HCT116 (cell line): ENCODE results near the gene TPST1. TPM values are rescaled to one million over a fixed set of nuclear protein-coding genes. Genes with fewer than 3 reads are reported as not detected.

Experiments
- ATAC-seq: fragments of 200-7000 bp; cut with Tn5 transposase; 2 replicates; pipeline ENCODE4 v1.9.1; 2020; ENCODE audit warnings: mild to moderate bottlenecking, moderate library complexity
- BruUV-seq: library from RNA; stranded (reverse); fragments of 400-500 nt; replicated peaks from 2 replicates; lab custom pipeline; 2021; lab: Mats Ljungman, UMichigan
- CTCF ChIA-PET: fragments of 300-600 bp; sonication (Branson Sonifier 250); formaldehyde crosslinking; loops from one replicate; lab custom pipeline; 2021; ENCODE audit warnings: antibody characterized with exemption; lab: Charles Lee
- POLR2A ChIA-PET: fragments of 300-600, 350-600 bp; sonication (Branson Sonifier 250); formaldehyde crosslinking; loops from one replicate; lab custom pipeline; 2021; ENCODE audit warnings: antibody characterized with exemption; lab: Charles Lee
- RAD21 ChIA-PET, 2 experiments: fragments of 300-600 bp; sonication (Branson Sonifier 250); formaldehyde crosslinking; loops; one replicate each; lab custom pipeline; 2023; ENCODE audit warnings: low total read pairs in 2 of 2; ENCODE audit not compliant: uncharacterized antibody in 2 of 2, unreplicated experiment in 2 of 2, low non-redundant PET in 1 of 2; lab: Charles Lee
- DNase-seq: peaks from one replicate; pipeline ENCODE4 v3.0.0-alpha.2; 2010; ENCODE audit warnings: low read depth, low spot score
- H2AFZ ChIP-seq: fragments of 200-600 bp; shearing (Covaris generic), sonication (generic); 2 replicates; pipeline ENCODE4 v1.6.1; 2017; ENCODE audit warnings: low read depth, mixed run types, mixed read lengths, antibody characterized with exemption, low read length; ENCODE audit not compliant: poor library complexity, severe bottlenecking
- H3K27ac ChIP-seq: 2 replicates; pipeline ENCODE4 v1.5.1; 2012; ENCODE audit warnings: low read depth, low read length
- H3K27me3 ChIP-seq: fragments of 200-600 bp; sonication (generic); 2 replicates; pipeline ENCODE4 v1.6.1; 2016; ENCODE audit warnings: mixed run types, low read length, mixed read lengths; ENCODE audit not compliant: insufficient read depth
- H3K36me3 ChIP-seq, 2 experiments: fragments of 200-500 bp in 1 of 2; fragments of 200-600 bp in 1 of 2; sonication (Bioruptor generic) in 1 of 2; sonication (generic) in 1 of 2; 2 replicates each; pipeline versions ENCODE4 v1.5.1 to v1.6.1; 2014 to 2016; ENCODE audit warnings: low read length in 2 of 2, inconsistent platforms in 1 of 2, mixed read lengths in 1 of 2, mixed run types in 1 of 2; ENCODE audit not compliant: insufficient read depth in 2 of 2, control insufficient read depth in 1 of 2
- H3K4me1 ChIP-seq, 2 experiments: fragments of 200-600 bp in 1 of 2; sonication (generic) in 1 of 2; 2 replicates each; pipeline versions ENCODE4 v1.5.1 to v1.6.1; 2012 to 2017; ENCODE audit warnings: low read length in 2 of 2, inconsistent platforms in 1 of 2, mild to moderate bottlenecking in 1 of 2, mixed read lengths in 1 of 2, mixed run types in 1 of 2, moderate library complexity in 1 of 2; ENCODE audit not compliant: insufficient read depth in 2 of 2, control insufficient read depth in 1 of 2
- H3K4me2 ChIP-seq: fragments of 200-600 bp; sonication (generic); 2 replicates; pipeline ENCODE4 v1.6.1; 2017; ENCODE audit warnings: mixed run types, low read length, mixed read lengths
- H3K4me3 ChIP-seq, 2 experiments: fragments of 200-600 bp in 1 of 2; sonication (generic) in 1 of 2; replicated peaks in 1 of 2; 2 replicates each; pipeline ENCODE4 v1.5.1; 2011 to 2016; ENCODE audit warnings: low read length in 2 of 2, control low read depth in 1 of 2, low read depth in 1 of 2, mild to moderate bottlenecking in 1 of 2, mixed read lengths in 1 of 2, mixed run types in 1 of 2
- H3K79me2 ChIP-seq: fragments of 200-600 bp; sonication (generic); 2 replicates; pipeline ENCODE4 v1.6.1; 2017; ENCODE audit warnings: mild to moderate bottlenecking, mixed run types, low read length, moderate library complexity, mixed read lengths; ENCODE audit not compliant: insufficient read depth
- H3K9ac ChIP-seq: fragments of 200-600 bp; sonication (generic); 2 replicates; pipeline ENCODE4 v1.6.1; 2016; ENCODE audit warnings: low read length, mixed read lengths
- H3K9me2 ChIP-seq: fragments of 200-600 bp; sonication (generic), shearing (Covaris generic); 2 replicates; pipeline ENCODE4 v1.6.1; 2017; ENCODE audit warnings: mixed run types, mild to moderate bottlenecking, moderate library complexity; ENCODE audit not compliant: insufficient read depth
- H3K9me3 ChIP-seq, 2 experiments: fragments of 200-500 bp in 1 of 2; fragments of 200-600 bp in 1 of 2; sonication (Bioruptor generic) in 1 of 2; sonication (generic) in 1 of 2; 2 replicates each; pipeline ENCODE4 v1.6.1; 2014 to 2017; ENCODE audit warnings: low read length in 2 of 2, mixed read lengths in 2 of 2, inconsistent platforms in 1 of 2, low read depth in 1 of 2, mild to moderate bottlenecking in 1 of 2, mixed run types in 1 of 2, moderate library complexity in 1 of 2; ENCODE audit not compliant: control insufficient read depth in 1 of 2, insufficient read depth in 1 of 2
- H4K20me1 ChIP-seq: fragments of 200-600 bp; sonication (generic), shearing (Covaris generic); 2 replicates; pipeline ENCODE4 v1.6.1; 2017; ENCODE audit warnings: mixed run types, mild to moderate bottlenecking, moderate library complexity; ENCODE audit not compliant: insufficient read depth
- ATF3 ChIP-seq: IDR thresholded peaks from 2 replicates; pipeline ENCODE4 v1.6.1; 2012
- CBX3 ChIP-seq: IDR thresholded peaks from 2 replicates; pipeline ENCODE4 v1.6.1; 2012; ENCODE audit warnings: low read depth
- CEBPB ChIP-seq: IDR thresholded peaks from 2 replicates; pipeline ENCODE4 v1.6.1; 2012; ENCODE audit warnings: low read depth
- EGR1 ChIP-seq: IDR thresholded peaks from 2 replicates; pipeline ENCODE4 v1.6.1; 2012; ENCODE audit warnings: low read depth
- ELF1 ChIP-seq: IDR thresholded peaks from 2 replicates; pipeline ENCODE4 v1.6.1; 2012; ENCODE audit warnings: low read depth, borderline replicate concordance
- EZH2 ChIP-seq: fragments of 200-600 bp; sonication (generic); IDR thresholded peaks from 2 replicates; pipeline ENCODE4 v1.6.1; 2017; ENCODE audit warnings: antibody characterized with exemption, mixed run types
- EZH2phosphoT487 ChIP-seq: fragments of 200-600 bp; IDR thresholded peaks from 2 replicates; pipeline ENCODE4 v1.6.1; 2018; ENCODE audit warnings: antibody characterized with exemption, borderline replicate concordance
- FOSL1 ChIP-seq: IDR thresholded peaks from 2 replicates; pipeline ENCODE4 v1.6.1; 2012; ENCODE audit warnings: low read depth
- JUND ChIP-seq: IDR thresholded peaks from 2 replicates; pipeline ENCODE4 v1.6.1; 2012
- MAX ChIP-seq: IDR thresholded peaks from 2 replicates; pipeline ENCODE4 v1.6.1; 2012
- POLR2A ChIP-seq: IDR thresholded peaks from 2 replicates; pipeline ENCODE4 v1.7.0; 2011; ENCODE audit warnings: borderline replicate concordance; ENCODE audit not compliant: insufficient read depth, insufficient read length; ENCODE audit errors: extremely low read depth
- SIN3A ChIP-seq: IDR thresholded peaks from 2 replicates; pipeline ENCODE4 v1.6.1; 2012; ENCODE audit warnings: low read depth
- SRF ChIP-seq: IDR thresholded peaks from 2 replicates; pipeline ENCODE4 v1.6.1; 2012; ENCODE audit warnings: low read depth
- TCF7L2 ChIP-seq: IDR thresholded peaks from 2 replicates; pipeline ENCODE4 v1.7.0; 2011; ENCODE audit warnings: borderline replicate concordance, inconsistent platforms; ENCODE audit not compliant: insufficient read depth, insufficient read length; ENCODE audit errors: extremely low read depth
- YY1 ChIP-seq: IDR thresholded peaks from 2 replicates; pipeline ENCODE4 v1.6.1; 2011; ENCODE audit warnings: low read length, low read depth, moderate library complexity, mild to moderate bottlenecking; ENCODE audit not compliant: insufficient replicate concordance; ENCODE audit errors: extremely low read depth
- ZBTB33 ChIP-seq: IDR thresholded peaks from 2 replicates; pipeline ENCODE4 v1.6.1; 2011; ENCODE audit warnings: mild to moderate bottlenecking, low read length, moderate library complexity; ENCODE audit not compliant: insufficient replicate concordance; ENCODE audit errors: extremely low read depth
- ZFX ChIP-seq: fragments of 450-650 bp; IDR thresholded peaks from 2 replicates; pipeline ENCODE4 v1.6.1; 2017
- ZNF274 ChIP-seq: fragments of 200-500 bp; sonication (Bioruptor generic); IDR thresholded peaks from 2 replicates; pipeline ENCODE4 v1.6.1; 2014; ENCODE audit warnings: mild to moderate bottlenecking, low read depth, low read length, inconsistent platforms
- intact Hi-C: fragments of 100-400 bp; cut with micrococcal nuclease; formaldehyde crosslinking; loops from 2 replicates; pipeline ENCODE4 v1.10.0; 2022
- total RNA-seq: library from RNA; stranded (reverse); gene quantifications from one replicate; pipeline ENCODE4 v1.2.1, GENCODE V29; 2021; ENCODE audit not compliant: unreplicated experiment

Gene TPST1
- total RNA-seq, 1 experiment from 2014 or later = 11.4 TPM

- no peak for ATAC-seq
- Histone ChIP-seq H3K4me1 (peaks cover 7 to 14% of the 10 kb centered on the region in 2 experiments; a peak in 3 of 4 replicates), H3K9me3 (peaks cover 0 to 17% of the 10 kb centered on the region in 2 experiments; a peak in 3 of 4 replicates), H4K20me1 (no peaks in the 10 kb centered on the region), H3K27me3 (no peaks in the 10 kb centered on the region), H3K9me2 (0 out of 2 replicates have a peak, but pooled peaks cover 3% of the 10 kb centered on the region), H2AFZ (no peak overlapping the region), H3K79me2 (peaks cover 16% of the 10 kb centered on the region), H3K4me2 (no peak overlapping the region), H3K27ac (no peak overlapping the region), H3K9ac (no peak overlapping the region), H3K36me3 (no peaks in the 10 kb centered on the region), H3K4me3 (no peak overlapping the region)
- RAD21 ChIA-PET = no interaction called here
- no peak for DNase-seq
- CTCF ChIA-PET = no interaction called here
- no TSS peak for BruUV-seq
- intact Hi-C loops = no loop called here
- TF ChIP-seq ZNF274 (no peak), EZH2phosphoT487 (no peak), JUND (no peak), CEBPB (no peak), ZFX (no peak), SIN3A (no peak), TCF7L2 (no peak)
- POLR2A ChIA-PET = no interaction called here
Measured at GRCh38 chr7:66261941-66262340, 56.8 kb downstream of the TPST1 start.

GRCh38 chr7:66263936-66264335 is 58.8 kb downstream of the TPST1 start:
- no peaks in the 10 kb centered on the region for H4K20me1 ChIP-seq
- no peak overlapping the region for H3K4me2 ChIP-seq
- BruUV-seq = no TSS peak
- H3K36me3 ChIP-seq = no peaks in the 10 kb centered on the region
- ChIA-PET CTCF (no interaction called here), RAD21 (no interaction called here), POLR2A (no interaction called here)
- H3K9ac ChIP-seq = no peak overlapping the region
- H3K9me2 ChIP-seq = 0 out of 2 replicates have a peak, but pooled peaks cover 3% of the 10 kb centered on the region
- DNase-seq = no peak
- no peak overlapping the region for H3K4me3 ChIP-seq
- H3K27ac ChIP-seq = no peak overlapping the region
- no peak for ATAC-seq
- H3K79me2 ChIP-seq = peaks cover 10% of the 10 kb centered on the region
- H3K27me3 ChIP-seq = no peaks in the 10 kb centered on the region
- no peak overlapping the region for H2AFZ ChIP-seq
- intact Hi-C loops = no loop called here
- H3K9me3 ChIP-seq = peaks cover 0 to 17% of the 10 kb centered on the region in 2 experiments; a peak in 3 of 4 replicates
- H3K4me1 ChIP-seq = no peaks in the 10 kb centered on the region
- TF ChIP-seq MAX (no peak), ZNF274 (no peak), ELF1 (no peak), TCF7L2 (no peak), ATF3 (no peak), CBX3 (no peak), YY1 (no peak), CEBPB (no peak), SRF (no peak), EZH2 (no peak), JUND (no peak), POLR2A (no peak), SIN3A (no peak), EGR1 (no peak), EZH2phosphoT487 (no peak), ZBTB33 (no peak), FOSL1 (no peak)
